ENCODE data around the gene FRMPD4. TPM values are rescaled to one million over a fixed set of nuclear protein-coding genes. Genes with fewer than 3 reads are reported as not detected.

Gene FRMPD4
- total and polyA plus RNA-seq, 2 of the 13 experiments (the other 11 are each of a cell fraction or from before 2014, with no cell fraction given) = not detected

DNA sequence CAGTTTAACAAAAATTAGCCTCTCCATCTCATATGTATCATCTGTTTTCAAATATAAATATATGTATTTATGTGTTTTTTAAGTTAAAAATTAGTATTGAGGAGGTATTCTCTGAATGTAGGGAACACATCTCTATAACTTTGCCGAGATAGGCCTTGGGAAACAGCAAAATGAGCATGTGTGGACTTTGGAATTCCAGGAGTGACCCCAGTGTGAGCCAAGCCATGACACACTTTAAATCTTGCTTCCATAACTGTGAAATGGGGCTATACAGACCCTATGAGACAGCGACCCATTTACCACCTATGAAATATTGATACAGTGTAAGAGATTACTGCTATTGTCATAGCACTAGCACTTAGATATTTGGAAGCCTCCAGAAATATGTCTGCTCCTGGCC is 58.8 kb downstream of the FRMPD4 start:
- no TSS peak for BruUV-seq (replicated peaks)
- Histone ChIP-seq H3K4me3 (replicated peaks in 1 of 3; ENCODE audit: insufficient read depth in 1 of 3, low read depth in 2 of 3, low read length in 3 of 3) (no peak overlapping the region), H3K4me1 (ENCODE audit: insufficient read depth, low read length) (no peaks in the 10 kb centered on the region), H3K4me2 (ENCODE audit: low read depth, low read length) (no peak overlapping the region), H3K36me3 (replicated peaks in 1 of 2; ENCODE audit: control insufficient read depth in 1 of 2, insufficient read depth in 2 of 2, low read length in 2 of 2) (no peaks in the 10 kb centered on the region), H4K20me1 (ENCODE audit: insufficient read depth, low read length) (no peaks in the 10 kb centered on the region), H3K27me3 (ENCODE audit: control insufficient read depth in 1 of 2, insufficient read depth in 2 of 2, low read length in 2 of 2) (no peaks in the 10 kb centered on the region), H3K27ac (ENCODE audit: extremely low read length, insufficient read depth, low read length) (no peak overlapping the region), H2AFZ (ENCODE audit: low read length) (no peak overlapping the region), H3K9ac (ENCODE audit: insufficient read depth, low read depth, low read length) (no peak overlapping the region), H3K79me2 (ENCODE audit: insufficient read depth, low read length) (no peaks in the 10 kb centered on the region), H3K9me3 (ENCODE audit: low read length) (no peaks in the 10 kb centered on the region)
- FAIRE-seq (no peak), ATAC-seq (no peak), DNase-seq (ENCODE audit: low spot score) (no peak)
- in situ Hi-C loops (cut with HindIII; ENCODE audit: extremely low pct_ligation_motif_present, low pct_unique_long_range_greater_than_20kb) (no loop called here), intact Hi-C loops (cut with micrococcal nuclease; ENCODE audit: unreplicated experiment) (no loop called here)
- ChIA-PET CTCF (ENCODE audit: low intra/inter-chr PET ratio, low total read pairs) (no interaction called here), POLR2A (no interaction called here)
- 0% methylated on average over 2 of the region's 2 CpGs for WGBS (ENCODE audit: low lambda C conversion rate)
- TF ChIP-seq, protein P1, sequence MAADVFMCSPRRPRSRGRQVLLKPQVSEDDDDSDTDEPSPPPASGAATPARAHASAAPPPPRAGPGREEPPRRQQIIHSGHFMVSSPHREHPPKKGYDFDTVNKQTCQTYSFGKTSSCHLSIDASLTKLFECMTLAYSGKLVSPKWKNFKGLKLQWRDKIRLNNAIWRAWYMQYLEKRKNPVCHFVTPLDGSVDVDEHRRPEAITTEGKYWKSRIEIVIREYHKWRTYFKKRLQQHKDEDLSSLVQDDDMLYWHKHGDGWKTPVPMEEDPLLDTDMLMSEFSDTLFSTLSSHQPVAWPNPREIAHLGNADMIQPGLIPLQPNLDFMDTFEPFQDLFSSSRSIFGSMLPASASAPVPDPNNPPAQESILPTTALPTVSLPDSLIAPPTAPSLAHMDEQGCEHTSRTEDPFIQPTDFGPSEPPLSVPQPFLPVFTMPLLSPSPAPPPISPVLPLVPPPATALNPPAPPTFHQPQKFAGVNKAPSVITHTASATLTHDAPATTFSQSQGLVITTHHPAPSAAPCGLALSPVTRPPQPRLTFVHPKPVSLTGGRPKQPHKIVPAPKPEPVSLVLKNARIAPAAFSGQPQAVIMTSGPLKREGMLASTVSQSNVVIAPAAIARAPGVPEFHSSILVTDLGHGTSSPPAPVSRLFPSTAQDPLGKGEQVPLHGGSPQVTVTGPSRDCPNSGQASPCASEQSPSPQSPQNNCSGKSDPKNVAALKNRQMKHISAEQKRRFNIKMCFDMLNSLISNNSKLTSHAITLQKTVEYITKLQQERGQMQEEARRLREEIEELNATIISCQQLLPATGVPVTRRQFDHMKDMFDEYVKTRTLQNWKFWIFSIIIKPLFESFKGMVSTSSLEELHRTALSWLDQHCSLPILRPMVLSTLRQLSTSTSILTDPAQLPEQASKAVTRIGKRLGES (CRISPR knock-in tag; IDR thresholded peaks at IDR 0.05; ENCODE audit: borderline replicate concordance) = no peak
- TF ChIP-seq, protein P2, sequence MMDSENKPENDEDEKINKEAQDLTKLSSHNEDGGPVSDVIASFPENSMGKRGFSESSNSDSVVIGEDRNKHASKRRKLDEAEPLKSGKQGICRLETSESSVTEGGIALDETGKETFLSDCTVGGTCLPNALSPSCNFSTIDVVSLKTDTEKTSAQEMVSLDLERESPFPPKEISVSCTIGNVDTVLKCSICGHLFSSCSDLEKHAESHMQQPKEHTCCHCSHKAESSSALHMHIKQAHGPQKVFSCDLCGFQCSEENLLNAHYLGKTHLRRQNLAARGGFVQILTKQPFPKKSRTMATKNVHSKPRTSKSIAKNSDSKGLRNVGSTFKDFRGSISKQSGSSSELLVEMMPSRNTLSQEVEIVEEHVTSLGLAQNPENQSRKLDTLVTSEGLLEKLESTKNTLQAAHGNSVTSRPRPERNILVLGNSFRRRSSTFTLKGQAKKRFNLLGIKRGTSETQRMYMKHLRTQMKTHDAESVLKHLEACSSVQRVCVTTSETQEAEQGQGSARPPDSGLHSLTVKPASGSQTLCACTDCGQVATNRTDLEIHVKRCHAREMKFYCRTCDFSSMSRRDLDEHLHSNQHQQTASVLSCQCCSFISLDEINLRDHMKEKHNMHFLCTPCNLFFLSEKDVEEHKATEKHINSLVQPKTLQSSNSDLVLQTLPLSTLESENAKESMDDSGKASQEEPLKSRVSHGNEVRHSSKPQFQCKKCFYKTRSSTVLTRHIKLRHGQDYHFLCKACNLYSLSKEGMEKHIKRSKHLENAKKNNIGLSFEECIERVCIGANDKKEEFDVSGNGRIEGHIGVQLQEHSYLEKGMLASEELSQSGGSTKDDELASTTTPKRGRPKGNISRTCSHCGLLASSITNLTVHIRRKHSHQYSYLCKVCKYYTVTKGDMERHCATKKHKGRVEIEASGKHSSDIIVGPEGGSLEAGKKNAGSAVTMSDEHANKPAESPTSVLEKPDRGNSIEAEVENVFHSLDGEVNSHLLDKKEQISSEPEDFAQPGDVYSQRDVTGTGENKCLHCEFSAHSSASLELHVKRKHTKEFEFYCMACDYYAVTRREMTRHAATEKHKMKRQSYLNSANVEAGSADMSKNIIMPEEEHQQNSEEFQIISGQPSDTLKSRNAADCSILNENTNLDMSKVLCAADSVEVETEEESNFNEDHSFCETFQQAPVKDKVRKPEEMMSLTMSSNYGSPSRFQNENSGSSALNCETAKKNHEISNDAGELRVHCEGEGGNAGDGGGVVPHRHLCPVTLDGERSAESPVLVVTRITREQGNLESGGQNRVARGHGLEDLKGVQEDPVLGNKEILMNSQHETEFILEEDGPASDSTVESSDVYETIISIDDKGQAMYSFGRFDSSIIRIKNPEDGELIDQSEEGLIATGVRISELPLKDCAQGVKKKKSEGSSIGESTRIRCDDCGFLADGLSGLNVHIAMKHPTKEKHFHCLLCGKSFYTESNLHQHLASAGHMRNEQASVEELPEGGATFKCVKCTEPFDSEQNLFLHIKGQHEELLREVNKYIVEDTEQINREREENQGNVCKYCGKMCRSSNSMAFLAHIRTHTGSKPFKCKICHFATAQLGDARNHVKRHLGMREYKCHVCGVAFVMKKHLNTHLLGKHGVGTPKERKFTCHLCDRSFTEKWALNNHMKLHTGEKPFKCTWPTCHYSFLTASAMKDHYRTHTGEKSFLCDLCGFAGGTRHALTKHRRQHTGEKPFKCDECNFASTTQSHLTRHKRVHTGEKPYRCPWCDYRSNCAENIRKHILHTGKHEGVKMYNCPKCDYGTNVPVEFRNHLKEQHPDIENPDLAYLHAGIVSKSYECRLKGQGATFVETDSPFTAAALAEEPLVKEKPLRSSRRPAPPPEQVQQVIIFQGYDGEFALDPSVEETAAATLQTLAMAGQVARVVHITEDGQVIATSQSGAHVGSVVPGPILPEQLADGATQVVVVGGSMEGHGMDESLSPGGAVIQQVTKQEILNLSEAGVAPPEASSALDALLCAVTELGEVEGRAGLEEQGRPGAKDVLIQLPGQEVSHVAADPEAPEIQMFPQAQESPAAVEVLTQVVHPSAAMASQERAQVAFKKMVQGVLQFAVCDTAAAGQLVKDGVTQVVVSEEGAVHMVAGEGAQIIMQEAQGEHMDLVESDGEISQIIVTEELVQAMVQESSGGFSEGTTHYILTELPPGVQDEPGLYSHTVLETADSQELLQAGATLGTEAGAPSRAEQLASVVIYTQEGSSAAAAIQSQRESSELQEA (CRISPR knock-in tag; IDR thresholded peaks at IDR 0.05; ENCODE audit: not compliant biosample characterization) = no peak
- TF ChIP-seq, protein P3, sequence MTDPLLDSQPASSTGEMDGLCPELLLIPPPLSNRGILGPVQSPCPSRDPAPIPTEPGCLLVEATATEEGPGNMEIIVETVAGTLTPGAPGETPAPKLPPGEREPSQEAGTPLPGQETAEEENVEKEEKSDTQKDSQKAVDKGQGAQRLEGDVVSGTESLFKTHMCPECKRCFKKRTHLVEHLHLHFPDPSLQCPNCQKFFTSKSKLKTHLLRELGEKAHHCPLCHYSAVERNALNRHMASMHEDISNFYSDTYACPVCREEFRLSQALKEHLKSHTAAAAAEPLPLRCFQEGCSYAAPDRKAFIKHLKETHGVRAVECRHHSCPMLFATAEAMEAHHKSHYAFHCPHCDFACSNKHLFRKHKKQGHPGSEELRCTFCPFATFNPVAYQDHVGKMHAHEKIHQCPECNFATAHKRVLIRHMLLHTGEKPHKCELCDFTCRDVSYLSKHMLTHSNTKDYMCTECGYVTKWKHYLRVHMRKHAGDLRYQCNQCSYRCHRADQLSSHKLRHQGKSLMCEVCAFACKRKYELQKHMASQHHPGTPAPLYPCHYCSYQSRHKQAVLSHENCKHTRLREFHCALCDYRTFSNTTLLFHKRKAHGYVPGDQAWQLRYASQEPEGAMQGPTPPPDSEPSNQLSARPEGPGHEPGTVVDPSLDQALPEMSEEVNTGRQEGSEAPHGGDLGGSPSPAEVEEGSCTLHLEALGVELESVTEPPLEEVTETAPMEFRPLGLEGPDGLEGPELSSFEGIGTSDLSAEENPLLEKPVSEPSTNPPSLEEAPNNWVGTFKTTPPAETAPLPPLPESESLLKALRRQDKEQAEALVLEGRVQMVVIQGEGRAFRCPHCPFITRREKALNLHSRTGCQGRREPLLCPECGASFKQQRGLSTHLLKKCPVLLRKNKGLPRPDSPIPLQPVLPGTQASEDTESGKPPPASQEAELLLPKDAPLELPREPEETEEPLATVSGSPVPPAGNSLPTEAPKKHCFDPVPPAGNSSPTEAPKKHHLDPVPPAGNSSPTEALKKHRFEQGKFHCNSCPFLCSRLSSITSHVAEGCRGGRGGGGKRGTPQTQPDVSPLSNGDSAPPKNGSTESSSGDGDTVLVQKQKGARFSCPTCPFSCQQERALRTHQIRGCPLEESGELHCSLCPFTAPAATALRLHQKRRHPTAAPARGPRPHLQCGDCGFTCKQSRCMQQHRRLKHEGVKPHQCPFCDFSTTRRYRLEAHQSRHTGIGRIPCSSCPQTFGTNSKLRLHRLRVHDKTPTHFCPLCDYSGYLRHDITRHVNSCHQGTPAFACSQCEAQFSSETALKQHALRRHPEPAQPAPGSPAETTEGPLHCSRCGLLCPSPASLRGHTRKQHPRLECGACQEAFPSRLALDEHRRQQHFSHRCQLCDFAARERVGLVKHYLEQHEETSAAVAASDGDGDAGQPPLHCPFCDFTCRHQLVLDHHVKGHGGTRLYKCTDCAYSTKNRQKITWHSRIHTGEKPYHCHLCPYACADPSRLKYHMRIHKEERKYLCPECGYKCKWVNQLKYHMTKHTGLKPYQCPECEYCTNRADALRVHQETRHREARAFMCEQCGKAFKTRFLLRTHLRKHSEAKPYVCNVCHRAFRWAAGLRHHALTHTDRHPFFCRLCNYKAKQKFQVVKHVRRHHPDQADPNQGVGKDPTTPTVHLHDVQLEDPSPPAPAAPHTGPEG (CRISPR knock-in tag; IDR thresholded peaks at IDR 0.05) = no peak
- no peak for TF ChIP-seq ZFP90 (CRISPR knock-in tag; IDR thresholded peaks at IDR 0.05; ENCODE audit: borderline replicate concordance)
- no peak for TF ChIP-seq ZNF382 (CRISPR knock-in tag; IDR thresholded peaks at IDR 0.05; ENCODE audit: borderline replicate concordance)
- TF ChIP-seq HHEX (CRISPR knock-in tag; IDR thresholded peaks at IDR 0.05) = no peak

Measured in HepG2 (cell line).